GM12891 (cell line): Measurements from ENCODE around the gene G3BP1.

Experiments used
- POLR2A ChIP-seq: IDR thresholded peaks from 2 replicates; pipeline ENCODE4 v1.6.1; 2011; ENCODE audit warnings: low read depth, low read length, control low read depth
- POLR2AphosphoS5 ChIP-seq: IDR thresholded peaks from 2 replicates; pipeline ENCODE4 v1.6.1; 2011; ENCODE audit warnings: low read depth, low read length, control low read depth
- SPI1 ChIP-seq: IDR thresholded peaks from 2 replicates; pipeline ENCODE4 v1.6.1; 2011; ENCODE audit warnings: low read depth, low read length, control low read depth
- TAF1 ChIP-seq: IDR thresholded peaks from 2 replicates; pipeline ENCODE4 v1.6.1; 2011; ENCODE audit warnings: low read depth, low read length, control low read depth

GRCh38 chr5:151751593-151751992 is 20.2 kb upstream of the G3BP1 start:
- TF ChIP-seq POLR2A (no peak), SPI1 (no peak), TAF1 (no peak), POLR2AphosphoS5 (no peak)
